Panc1 (cell line): Measurements from ENCODE around the gene MRPS18A. TPM values are rescaled to one million over a fixed set of nuclear protein-coding genes. Genes with fewer than 3 reads are reported as not detected.

Experiments
- ATAC-seq: fragments of 200-7000 bp; cut with Tn5 transposase; 2 replicates; pipeline ENCODE4 v1.9.1; 2020; ENCODE audit warnings: mild to moderate bottlenecking, moderate library complexity
- BruUV-seq: library from RNA; stranded (reverse); fragments of 400-500 nt; replicated peaks from 2 replicates; lab custom pipeline; 2021; lab: Mats Ljungman, UMichigan
- CTCF ChIA-PET: fragments of 300-600 bp; sonication (Branson Sonifier 250); formaldehyde crosslinking; loops from one replicate; lab custom pipeline; 2022; ENCODE audit warnings: antibody characterized with exemption; lab: Charles Lee
- POLR2A ChIA-PET: fragments of 300-600 bp; sonication (Branson Sonifier 250); formaldehyde crosslinking; loops from one replicate; lab custom pipeline; 2022; ENCODE audit warnings: antibody characterized with exemption; lab: Charles Lee
- DNase-seq: peaks from one replicate; pipeline ENCODE4 v3.0.0-alpha.2; 2010; ENCODE audit warnings: low read depth, low spot score
- H3K27ac ChIP-seq: 2 replicates; pipeline ENCODE4 v1.5.1; 2011; ENCODE audit warnings: mild to moderate bottlenecking, low read length, inconsistent platforms
- H3K27me3 ChIP-seq: fragments of 200-500 bp; sonication (Bioruptor generic); 2 replicates; pipeline ENCODE4 v1.6.0; 2014; ENCODE audit warnings: low read length, inconsistent platforms; ENCODE audit not compliant: control insufficient read depth, insufficient read depth
- H3K36me3 ChIP-seq: fragments of 200-500 bp; sonication (Bioruptor generic); 2 replicates; pipeline ENCODE4 v1.5.1; 2014; ENCODE audit warnings: inconsistent platforms, mild to moderate bottlenecking, low read length, moderate library complexity; ENCODE audit not compliant: control insufficient read depth, insufficient read depth
- H3K4me1 ChIP-seq: 2 replicates; pipeline ENCODE4 v1.5.1; 2011; ENCODE audit warnings: inconsistent platforms, mild to moderate bottlenecking, low read length, moderate library complexity; ENCODE audit not compliant: control insufficient read depth, insufficient read depth
- H3K4me3 ChIP-seq, 2 experiments: 2 replicates each; pipeline ENCODE4 v1.5.1; 2011 to 2012; ENCODE audit warnings: low read depth in 2 of 2, low read length in 2 of 2, mild to moderate bottlenecking in 2 of 2, inconsistent platforms in 1 of 2, moderate library complexity in 1 of 2
- H3K9me3 ChIP-seq: fragments of 200-500 bp; sonication (Bioruptor generic); 2 replicates; pipeline ENCODE4 v1.5.1; 2014; ENCODE audit warnings: low read depth, mild to moderate bottlenecking, inconsistent platforms, low read length, moderate library complexity; ENCODE audit not compliant: control insufficient read depth, insufficient read depth
- POLR2AphosphoS5 ChIP-seq: IDR thresholded peaks from 2 replicates; pipeline ENCODE4 v1.6.1; 2012; ENCODE audit warnings: mild to moderate bottlenecking, low read depth, low read length, moderate library complexity
- SIN3A ChIP-seq: IDR thresholded peaks from 2 replicates; pipeline ENCODE4 v1.6.1; 2012; ENCODE audit warnings: low read depth, mild to moderate bottlenecking, low read length, moderate library complexity, borderline replicate concordance; ENCODE audit not compliant: insufficient read depth
- TCF7L2 ChIP-seq: IDR thresholded peaks from 2 replicates; pipeline ENCODE4 v1.6.1; 2011; ENCODE audit warnings: mild to moderate bottlenecking, low read depth, low read length, inconsistent platforms
- in situ Hi-C: cut with HindIII; loops from 2 replicates; pipeline ENCODE4 v1.10.0; 2016; ENCODE audit warnings: low sequenced_read_pairs, low pct_unique_long_range_greater_than_20kb
- intact Hi-C: fragments of 100-400 bp; cut with micrococcal nuclease; formaldehyde crosslinking; loops from one replicate; pipeline ENCODE4 v1.10.0; 2022; ENCODE audit not compliant: unreplicated experiment
- total RNA-seq: library from RNA; stranded (reverse); gene quantifications from one replicate; pipeline ENCODE4 v1.2.1, GENCODE V29; 2021; ENCODE audit not compliant: unreplicated experiment
- TF ChIP-seq, protein P1 (sequence below), 2 experiments: IDR thresholded peaks; 2 replicates each; pipeline ENCODE4 v1.6.1; 2011 to 2012; ENCODE audit warnings: low read depth in 2 of 2, control low read depth in 1 of 2, low read length in 1 of 2, mild to moderate bottlenecking in 1 of 2, moderate library complexity in 1 of 2; ENCODE audit not compliant: insufficient read depth in 1 of 2
- TF ChIP-seq, protein P2 (sequence below): fragments of 450-650 bp; IDR thresholded peaks from 2 replicates; pipeline ENCODE4 v1.5.1; 2017; ENCODE audit warnings: mild to moderate bottlenecking

The MRPS18A gene
- total RNA-seq, 1 experiment from 2014 or later, result 45.8 TPM

DNA sequence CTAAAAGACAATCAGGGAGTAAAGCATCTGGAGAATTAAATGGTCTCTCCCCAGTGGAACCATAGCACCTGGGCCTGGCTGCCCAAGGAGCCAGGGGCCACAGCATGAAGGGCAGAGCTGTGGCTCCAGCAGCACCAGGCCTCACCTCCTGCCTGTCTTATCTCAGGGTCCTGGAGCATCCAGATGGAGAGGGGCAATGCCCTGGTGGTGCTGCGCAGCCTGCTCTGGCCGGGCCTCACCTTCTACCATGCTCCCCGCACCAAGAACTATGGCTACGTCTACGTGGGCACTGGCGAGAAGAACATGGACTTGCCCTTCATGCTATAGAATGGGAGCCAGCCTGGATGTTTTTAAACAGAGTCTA is 17.0 kb downstream of the MRPS18A start:
- H3K36me3 ChIP-seq, result peaks cover 4% of the 10 kb centered on the region
- in situ Hi-C loops (no loop called here), intact Hi-C loops (no loop called here)
- no TSS peak for BruUV-seq
- no peak overlapping the region for H3K4me3 ChIP-seq
- H3K27ac ChIP-seq, result no peak overlapping the region
- H3K27me3 ChIP-seq, result no peaks in the 10 kb centered on the region
- DNase-seq (no peak), ATAC-seq (no peak)
- no peaks in the 10 kb centered on the region for H3K9me3 ChIP-seq
- POLR2A ChIA-PET, result interaction anchor here (0.5 kb wide), 1 partner anchor 35 kb away, joined by 4 read pairs; no protein-coding TSS in a partner anchor
- CTCF ChIA-PET, result no interaction called here
- TF ChIP-seq, protein P1, sequence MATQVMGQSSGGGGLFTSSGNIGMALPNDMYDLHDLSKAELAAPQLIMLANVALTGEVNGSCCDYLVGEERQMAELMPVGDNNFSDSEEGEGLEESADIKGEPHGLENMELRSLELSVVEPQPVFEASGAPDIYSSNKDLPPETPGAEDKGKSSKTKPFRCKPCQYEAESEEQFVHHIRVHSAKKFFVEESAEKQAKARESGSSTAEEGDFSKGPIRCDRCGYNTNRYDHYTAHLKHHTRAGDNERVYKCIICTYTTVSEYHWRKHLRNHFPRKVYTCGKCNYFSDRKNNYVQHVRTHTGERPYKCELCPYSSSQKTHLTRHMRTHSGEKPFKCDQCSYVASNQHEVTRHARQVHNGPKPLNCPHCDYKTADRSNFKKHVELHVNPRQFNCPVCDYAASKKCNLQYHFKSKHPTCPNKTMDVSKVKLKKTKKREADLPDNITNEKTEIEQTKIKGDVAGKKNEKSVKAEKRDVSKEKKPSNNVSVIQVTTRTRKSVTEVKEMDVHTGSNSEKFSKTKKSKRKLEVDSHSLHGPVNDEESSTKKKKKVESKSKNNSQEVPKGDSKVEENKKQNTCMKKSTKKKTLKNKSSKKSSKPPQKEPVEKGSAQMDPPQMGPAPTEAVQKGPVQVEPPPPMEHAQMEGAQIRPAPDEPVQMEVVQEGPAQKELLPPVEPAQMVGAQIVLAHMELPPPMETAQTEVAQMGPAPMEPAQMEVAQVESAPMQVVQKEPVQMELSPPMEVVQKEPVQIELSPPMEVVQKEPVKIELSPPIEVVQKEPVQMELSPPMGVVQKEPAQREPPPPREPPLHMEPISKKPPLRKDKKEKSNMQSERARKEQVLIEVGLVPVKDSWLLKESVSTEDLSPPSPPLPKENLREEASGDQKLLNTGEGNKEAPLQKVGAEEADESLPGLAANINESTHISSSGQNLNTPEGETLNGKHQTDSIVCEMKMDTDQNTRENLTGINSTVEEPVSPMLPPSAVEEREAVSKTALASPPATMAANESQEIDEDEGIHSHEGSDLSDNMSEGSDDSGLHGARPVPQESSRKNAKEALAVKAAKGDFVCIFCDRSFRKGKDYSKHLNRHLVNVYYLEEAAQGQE (IDR thresholded peaks at IDR 0.05; ENCODE audit: insufficient read depth in 1 of 2, low read depth in 2 of 2, low read length in 1 of 2), result no peak
- TF ChIP-seq SIN3A, result no peak
- TF ChIP-seq TCF7L2, result no peak
- TF ChIP-seq POLR2AphosphoS5, result peak; percentile 43; the same call in 1 of the 2 replicates
- TF ChIP-seq, protein P2, sequence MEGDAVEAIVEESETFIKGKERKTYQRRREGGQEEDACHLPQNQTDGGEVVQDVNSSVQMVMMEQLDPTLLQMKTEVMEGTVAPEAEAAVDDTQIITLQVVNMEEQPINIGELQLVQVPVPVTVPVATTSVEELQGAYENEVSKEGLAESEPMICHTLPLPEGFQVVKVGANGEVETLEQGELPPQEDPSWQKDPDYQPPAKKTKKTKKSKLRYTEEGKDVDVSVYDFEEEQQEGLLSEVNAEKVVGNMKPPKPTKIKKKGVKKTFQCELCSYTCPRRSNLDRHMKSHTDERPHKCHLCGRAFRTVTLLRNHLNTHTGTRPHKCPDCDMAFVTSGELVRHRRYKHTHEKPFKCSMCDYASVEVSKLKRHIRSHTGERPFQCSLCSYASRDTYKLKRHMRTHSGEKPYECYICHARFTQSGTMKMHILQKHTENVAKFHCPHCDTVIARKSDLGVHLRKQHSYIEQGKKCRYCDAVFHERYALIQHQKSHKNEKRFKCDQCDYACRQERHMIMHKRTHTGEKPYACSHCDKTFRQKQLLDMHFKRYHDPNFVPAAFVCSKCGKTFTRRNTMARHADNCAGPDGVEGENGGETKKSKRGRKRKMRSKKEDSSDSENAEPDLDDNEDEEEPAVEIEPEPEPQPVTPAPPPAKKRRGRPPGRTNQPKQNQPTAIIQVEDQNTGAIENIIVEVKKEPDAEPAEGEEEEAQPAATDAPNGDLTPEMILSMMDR, result no peak
- peaks cover 9% of the 10 kb centered on the region for H3K4me1 ChIP-seq

DNA sequence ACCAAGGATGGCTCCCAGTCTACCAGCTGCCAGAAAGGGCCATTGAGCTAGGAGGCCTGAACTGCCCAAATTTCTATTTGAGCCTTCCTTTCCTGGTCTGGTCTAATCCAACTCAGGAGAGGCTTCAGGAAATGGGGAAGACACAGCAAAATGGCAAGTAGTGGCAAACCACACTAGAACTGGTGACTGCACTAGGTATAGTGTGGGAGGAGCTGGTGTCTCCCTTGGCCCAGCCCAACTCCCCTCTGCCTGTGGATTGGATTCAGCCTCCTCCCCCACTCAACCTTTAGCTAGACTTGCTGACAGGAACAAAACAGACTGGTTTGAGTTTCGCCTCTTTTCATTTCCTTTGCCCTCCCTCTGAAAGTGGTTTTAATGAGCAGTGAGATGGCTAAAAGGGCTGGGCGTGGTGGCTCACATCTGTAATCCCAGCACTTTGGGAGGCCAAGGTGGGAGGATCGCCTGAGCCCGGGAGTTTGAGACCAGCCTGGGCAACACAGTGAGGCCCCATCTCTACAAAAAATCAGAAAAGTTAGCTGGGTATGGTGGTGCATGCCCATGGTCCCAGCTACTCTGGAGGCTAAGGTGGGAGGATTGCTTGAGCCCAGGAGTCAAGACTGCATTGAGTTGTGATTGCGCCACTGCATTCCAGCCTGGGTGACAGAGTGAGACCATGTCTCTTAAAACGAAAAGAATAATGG is 17.5 kb downstream of the MRPS18A start:
- no peak overlapping the region for H3K4me3 ChIP-seq
- TF ChIP-seq, protein P2, result no peak
- TF ChIP-seq SIN3A (no peak), TCF7L2 (no peak), POLR2AphosphoS5 (no peak; the same call in 1 of the 2 replicates)
- TF ChIP-seq, protein P1 (IDR thresholded peaks at IDR 0.05; ENCODE audit: insufficient read depth in 1 of 2, low read depth in 2 of 2, low read length in 1 of 2), result no peak
- BruUV-seq, result no TSS peak
- peaks cover 3% of the 10 kb centered on the region for H3K36me3 ChIP-seq
- intact Hi-C loops (loop anchor here (5.0 kb wide), 1 partner anchor 102 kb away; the partner anchor contains the start of gene VEGFA), in situ Hi-C loops (no loop called here)
- peaks cover 9% of the 10 kb centered on the region for H3K4me1 ChIP-seq
- ChIA-PET POLR2A (interaction anchor here (0.5 to 1.0 kb wide), 3 partner anchors 19 to 1547 kb away, joined by 3 to 9 read pairs (median 4); no protein-coding TSS in a partner anchor), CTCF (interaction anchor here (0.6 kb wide), 1 partner anchor 23 kb away, joined by 4 read pairs; no protein-coding TSS in a partner anchor)
- no peaks in the 10 kb centered on the region for H3K27me3 ChIP-seq
- no peak for ATAC-seq
- no peak overlapping the region for H3K27ac ChIP-seq
- H3K9me3 ChIP-seq, result no peaks in the 10 kb centered on the region
- DNase-seq, result no peak
